ENCODE measurements around the gene DOK1. TPM values are rescaled to one million over a fixed set of nuclear protein-coding genes. Genes with fewer than 3 reads are reported as not detected.

DOK1 gene
- total RNA-seq, result 17.3 TPM

DNA sequence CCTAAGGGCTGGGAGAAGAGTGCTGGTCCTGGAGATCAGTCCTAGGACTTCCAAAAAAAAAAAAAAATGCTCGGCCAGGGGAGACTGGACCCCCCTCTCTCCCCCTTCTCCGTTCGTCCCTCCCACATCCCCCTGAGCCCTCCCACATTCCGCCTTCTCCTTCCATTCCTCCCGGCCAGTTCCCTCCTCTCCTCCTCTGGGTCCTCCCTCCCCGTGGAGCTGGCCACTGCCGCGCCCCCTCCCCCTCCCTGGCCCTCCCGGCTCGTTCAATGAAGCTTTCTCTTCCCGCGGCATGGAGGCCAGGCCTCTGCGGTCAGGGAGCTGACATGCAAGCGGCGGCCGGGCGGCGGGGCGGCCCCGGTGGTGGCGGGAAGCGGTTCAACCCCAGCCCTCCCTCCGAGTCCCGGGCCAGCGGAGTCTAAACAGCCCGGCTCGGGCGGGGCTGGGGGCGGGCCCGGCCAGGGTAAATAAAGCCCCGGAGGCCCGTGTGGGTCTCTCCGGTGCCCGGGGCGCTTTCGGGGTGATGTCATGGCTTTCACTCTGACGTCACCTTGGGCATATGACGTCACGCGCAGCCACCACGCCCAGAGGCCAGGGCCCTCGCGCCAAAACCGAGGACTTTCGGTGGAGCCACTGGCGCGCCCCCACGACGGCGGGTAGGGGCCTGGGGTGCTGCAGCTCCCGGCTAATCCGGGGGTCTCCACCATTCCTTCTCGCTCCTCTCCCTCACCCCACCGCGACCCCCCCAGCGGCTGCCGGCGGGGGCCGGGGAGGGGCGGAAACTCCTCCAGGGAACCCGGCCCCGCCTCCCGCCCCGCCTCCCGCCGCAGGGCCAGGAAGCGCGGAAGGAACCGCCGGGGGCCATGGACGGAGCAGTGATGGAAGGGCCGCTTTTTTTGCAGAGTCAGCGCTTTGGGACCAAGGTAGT, at the start of gene DOK1, which contains the start of gene LOXL3:
Gene DOK1, plus strand, starts transcription at position 829 of the 928 bp plus-strand sequence. Its CDS starts 35 bp downstream, at position 864.
Gene LOXL3, minus strand, starts transcription at position 51 of the 928 bp plus-strand sequence. CDS start 1,308 bp downstream, outside the sequence.
- DNase-seq (ENCODE audit: low spot score) (peak; percentile 94), ATAC-seq (peak; percentile 91)
- intact Hi-C loops (cut with DNase I), result no loop called here

DNA sequence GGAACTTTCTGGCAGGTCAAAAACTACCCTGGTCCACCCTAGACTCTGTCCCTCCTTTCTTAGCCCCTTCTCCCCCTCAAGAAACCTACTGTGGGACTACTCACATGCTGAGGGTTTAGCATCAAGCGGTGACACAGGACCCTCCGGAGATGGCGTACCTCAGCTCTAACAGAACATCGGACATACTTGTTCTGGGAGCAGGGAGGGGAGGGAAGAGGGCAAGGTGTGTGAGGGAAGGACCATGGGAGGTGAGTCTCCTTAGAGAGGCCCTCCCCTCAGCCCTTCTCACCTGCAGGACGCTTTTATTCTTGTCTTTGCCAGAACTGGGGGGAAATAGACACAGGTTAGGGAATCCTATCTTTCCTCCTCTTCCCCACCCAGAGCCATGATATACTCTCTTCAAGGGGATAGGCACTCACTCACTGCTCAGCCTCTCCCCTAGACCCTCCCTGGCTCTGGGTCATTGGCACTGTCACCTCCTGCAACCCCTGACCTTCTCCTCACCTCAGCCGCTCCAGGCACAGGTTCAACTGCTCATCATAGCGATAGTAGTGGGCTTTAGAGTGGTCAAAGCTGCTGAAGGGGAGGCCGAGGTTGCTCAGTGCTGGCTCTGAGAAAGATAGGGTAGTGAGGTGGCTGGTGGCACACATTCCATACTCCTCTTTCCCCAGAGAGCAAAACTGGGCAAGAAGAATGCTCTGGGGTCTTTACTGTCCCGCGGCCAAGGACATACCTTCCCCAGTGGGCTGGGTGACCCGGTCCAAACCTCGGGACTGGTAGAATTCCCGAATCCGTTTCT, 48.9 kb upstream of the DOK1 start:
- no peak for ATAC-seq
- no peak for DNase-seq (ENCODE audit: low spot score)
- intact Hi-C loops (cut with DNase I), result no loop called here

DNA sequence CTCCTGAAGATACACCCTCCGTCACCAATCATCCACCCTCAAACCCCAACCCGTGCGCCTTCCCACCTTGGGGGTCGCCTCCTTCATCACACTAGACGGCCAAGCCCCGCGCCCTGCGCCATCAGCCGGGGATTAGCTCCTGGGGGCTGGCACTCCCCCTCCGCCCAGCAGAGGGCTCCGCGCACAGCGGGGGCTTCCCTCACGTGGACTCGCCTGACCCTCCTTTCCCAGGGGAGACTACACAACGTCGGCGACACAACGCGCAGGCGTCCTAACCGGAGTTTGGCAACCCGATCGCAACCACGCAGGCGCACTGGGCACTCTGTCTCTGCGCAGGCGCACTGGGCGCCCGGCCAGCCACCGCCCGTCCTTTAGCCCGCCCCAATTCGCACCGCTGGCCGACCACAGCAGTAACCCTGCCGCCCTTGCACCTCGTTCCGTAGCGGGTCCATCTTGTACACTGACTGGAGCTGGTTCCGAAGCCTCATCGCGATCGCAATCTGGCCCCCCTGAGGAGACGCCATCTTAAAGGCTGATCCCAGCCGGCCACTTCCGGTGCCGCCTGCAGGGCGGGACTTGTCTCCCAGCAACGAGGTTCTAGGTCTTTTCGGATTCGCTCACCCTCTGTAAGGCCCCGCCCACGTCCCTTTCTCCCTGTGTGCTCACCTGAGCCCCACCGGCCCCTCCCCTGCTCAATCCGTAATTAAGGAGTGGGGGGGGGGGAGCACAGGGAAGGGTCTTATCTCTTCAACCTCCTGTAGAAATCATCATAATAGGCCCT, 47.2 kb upstream of the DOK1 start, which contains the start of gene PCGF1:
Gene PCGF1, minus strand, starts transcription at position 551 of the 781 bp plus-strand sequence. Its CDS starts 27 bp downstream, at position 524.
- DNase-seq (ENCODE audit: low spot score) (peak; percentile 100), ATAC-seq (peak; percentile 98)
- intact Hi-C loops (cut with DNase I), result no loop called here

DNA sequence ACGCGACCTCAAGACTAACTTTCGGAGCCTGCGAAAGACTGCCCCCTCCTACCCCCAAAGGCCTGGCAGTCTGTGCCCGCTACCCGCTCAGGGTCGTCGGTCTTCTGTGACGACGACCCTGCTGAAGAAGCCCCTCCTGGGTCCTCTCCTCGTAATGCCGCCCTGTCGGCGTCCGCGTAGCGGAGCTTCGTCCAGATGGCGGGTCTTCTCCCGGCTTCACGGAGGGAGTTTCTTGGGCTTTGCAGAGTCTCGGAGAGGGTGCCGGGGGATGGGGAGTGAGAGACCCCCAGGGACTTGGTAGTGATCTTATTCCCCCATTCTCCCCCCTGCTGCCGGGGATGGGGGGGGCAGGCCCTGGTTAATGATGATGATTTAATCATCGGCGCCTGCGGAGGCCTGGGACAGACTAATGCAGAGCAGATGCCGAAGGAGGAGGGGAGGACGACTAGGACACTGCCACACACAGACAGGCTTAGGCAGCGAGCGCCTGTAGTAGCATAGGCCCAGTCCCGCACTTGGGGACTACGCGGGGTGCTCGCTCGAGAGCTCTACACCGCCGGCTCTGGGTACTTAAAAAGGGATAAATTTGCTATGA, 46.5 kb upstream of the DOK1 start:
- ATAC-seq, result peak; percentile 28
- DNase-seq (ENCODE audit: low spot score), result peak; percentile 72
- intact Hi-C loops (cut with DNase I), result no loop called here

DNA sequence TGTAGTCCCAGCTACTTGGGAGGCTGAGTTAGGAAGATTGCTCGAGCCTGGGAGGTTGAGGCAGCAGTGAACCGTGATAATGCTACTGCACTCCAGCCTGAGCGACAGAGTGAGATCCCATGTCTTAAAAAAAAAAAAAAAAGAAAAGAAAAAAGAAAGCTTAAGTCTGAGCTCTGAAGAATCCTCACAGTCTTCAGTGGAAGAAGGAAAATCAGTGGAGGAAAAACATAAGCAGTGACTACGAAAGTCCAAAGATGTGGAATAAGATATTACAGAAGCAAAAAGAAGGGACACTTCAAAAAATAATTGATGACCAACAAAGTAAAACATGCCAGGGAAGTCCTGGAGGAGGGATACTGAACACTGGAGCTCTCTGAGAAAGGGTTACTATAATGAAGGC, 44.2 kb upstream of the DOK1 start:
- ATAC-seq (no peak), DNase-seq (ENCODE audit: low spot score) (no peak)
- intact Hi-C loops (cut with DNase I), result no loop called here

DNA sequence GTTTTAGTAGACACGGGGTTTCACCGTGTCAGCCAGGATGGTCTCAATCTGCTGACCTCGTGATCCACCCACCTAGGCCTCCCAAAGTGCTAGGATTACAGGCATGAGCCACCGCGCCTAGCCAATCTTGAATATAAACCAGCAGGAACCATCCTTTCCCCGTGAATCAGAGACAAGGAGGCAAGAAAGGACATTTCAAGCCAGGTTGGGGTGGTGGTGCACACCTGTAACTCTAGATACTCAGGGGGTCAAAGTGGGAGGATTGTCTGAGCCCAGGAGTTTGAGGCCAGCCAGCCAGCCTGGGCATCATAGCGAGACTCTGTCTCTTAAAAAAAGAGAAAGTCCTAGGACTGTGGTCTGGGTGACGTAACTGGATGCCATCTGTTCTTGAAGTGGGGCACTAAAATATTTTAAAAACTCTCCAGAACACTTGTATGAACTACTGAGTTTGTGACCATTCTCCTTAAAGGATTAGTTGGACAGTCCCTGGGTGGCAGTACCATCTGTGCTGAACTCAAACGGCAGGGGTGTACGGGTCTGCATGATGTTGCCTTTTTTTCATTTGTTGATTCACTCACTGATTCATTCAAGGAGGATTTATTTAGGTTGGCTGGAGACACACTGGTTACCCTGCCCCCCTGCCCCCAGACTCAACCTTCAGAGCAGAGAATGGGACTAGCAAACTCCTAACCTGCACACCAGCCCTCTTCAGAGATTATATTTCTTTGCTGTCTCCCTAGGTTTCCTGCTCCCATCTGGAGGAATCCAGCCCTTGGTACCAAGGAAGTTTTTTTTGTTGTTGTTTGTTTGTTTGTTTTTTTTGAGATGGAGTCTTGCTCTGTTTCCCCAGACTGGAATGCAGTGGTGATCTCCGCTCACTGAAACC, 43.2 kb upstream of the DOK1 start:
- DNase-seq (ENCODE audit: low spot score) (no peak), ATAC-seq (no peak)
- intact Hi-C loops (cut with DNase I), result no loop called here

DNA sequence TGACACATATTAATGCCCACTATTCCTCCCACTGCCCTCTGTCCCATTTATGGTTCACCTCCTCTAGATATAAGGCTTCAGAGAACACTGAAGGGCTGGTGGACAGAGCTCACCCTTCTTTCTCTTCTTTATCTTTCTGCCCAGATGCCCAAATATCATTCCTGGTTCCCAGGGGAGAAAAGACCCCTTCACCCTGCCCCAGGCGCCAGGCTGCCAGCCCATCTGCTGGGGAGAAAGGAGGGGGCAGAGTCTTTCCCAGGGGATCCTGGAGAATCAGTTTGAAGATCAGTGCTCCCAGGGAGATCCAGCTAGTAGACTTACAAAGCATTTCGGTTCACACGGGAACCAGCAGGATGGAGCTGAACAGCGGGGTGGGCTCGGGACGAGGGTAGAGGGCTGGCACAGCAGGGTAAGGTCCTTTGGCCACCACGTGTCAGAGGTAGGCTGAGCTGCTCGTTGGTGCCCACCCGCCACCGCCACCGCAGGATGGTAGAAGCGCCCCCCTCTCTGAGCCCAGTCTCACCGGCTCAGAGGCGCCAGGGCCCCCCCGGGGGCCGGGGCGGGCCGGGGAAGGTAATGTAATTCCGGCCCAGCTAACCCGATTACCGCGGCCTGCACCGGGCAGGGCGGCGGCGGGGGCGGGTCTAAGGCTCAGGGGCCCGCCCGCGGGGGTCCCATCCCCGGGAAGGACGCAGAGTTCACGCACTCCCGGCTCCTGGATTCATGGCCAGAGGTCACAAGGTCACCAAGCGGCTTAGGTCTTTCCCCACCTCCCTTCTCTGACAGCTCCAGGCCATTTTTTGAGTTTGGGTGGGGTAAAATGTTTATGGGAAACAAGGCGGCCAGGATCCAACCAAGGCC, 41.5 kb upstream of the DOK1 start:
- DNase-seq (ENCODE audit: low spot score) (no peak), ATAC-seq (no peak)
- intact Hi-C loops (cut with DNase I), result no loop called here

DNA sequence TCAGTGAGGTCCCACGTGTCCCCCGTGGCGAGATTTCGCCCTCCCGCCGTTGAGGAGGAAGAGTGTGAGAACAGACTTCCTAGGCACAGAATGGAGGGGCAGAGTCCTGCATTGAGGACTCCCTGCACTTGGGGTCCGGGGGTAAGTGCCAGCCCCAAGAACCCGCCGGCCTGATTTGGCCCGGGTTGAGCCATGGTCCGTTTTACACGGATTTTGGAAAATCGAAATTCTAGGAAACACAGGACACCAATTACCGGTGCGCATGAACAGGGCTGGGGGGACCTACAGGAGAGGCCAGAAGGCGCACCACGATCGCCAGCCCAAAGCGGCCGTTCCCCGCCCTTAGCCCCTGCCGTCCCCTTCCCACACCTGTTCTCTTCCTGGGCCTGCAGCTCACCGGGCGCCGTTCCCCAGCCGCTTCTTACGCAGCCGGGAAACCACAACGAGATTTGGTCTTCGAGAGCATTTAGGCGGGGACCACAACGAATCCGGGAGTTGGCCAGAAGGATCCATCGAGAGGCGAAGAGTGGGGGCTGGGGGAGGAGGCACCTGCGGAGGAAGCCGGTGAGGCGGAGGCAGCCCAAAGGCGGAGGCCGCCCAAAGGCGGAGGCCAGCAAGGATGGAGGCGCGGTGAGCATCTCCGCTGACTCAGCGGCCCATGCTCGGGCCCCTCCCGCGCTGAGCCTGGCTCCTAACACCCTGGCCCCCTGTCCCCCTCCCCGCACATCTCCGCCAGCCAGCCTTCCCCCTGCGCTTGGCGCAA, 40.7 kb upstream of the DOK1 start:
- ATAC-seq (no peak), DNase-seq (ENCODE audit: low spot score) (no peak)
- intact Hi-C loops (cut with DNase I), result no loop called here

DNA sequence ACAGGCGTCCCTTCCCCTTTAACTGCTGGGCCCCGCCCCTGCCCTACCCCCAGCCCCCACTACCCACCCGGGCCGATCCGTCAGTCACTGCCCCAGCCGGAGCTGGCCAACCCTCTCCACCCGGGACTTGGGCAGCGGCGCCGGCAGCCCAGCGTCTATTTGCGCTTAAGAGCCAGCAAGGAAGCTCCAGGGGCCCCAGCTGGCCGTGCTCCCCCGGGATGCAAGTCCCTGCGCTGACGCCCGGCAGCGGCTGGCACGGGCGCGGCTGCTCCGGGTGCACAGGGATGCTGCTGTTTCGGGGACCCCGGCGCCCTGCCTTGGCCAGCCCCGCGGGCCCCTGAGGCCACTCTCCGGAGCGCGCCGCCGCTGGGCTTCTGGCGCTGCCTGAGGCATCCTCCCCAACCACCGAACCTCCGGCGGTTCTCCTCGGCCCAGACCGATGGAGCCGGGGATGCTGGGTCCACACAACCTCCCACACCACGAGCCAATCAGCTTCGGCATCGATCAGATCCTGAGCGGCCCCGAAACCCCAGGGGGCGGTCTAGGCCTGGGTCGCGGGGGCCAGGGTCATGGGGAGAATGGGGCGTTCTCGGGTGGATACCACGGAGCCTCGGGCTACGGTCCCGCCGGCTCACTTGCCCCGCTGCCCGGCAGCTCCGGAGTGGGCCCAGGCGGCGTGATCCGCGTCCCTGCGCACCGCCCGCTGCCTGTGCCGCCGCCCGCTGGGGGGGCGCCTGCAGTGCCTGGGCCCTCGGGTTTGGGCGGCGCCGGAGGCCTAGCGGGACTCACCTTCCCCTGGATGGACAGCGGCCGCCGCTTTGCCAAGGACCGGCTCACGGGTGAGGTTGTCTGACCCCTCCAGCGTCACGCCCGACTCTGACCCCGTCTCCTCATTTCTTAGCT, 39.9 kb upstream of the DOK1 start, which contains the start of gene TLX2:
Gene TLX2, plus strand, starts transcription at position 83 of the 903 bp plus-strand sequence. Its CDS starts 357 bp downstream, at position 440.
- intact Hi-C loops (cut with DNase I), result no loop called here
- no peak for DNase-seq (ENCODE audit: low spot score)
- no peak for ATAC-seq

DNA sequence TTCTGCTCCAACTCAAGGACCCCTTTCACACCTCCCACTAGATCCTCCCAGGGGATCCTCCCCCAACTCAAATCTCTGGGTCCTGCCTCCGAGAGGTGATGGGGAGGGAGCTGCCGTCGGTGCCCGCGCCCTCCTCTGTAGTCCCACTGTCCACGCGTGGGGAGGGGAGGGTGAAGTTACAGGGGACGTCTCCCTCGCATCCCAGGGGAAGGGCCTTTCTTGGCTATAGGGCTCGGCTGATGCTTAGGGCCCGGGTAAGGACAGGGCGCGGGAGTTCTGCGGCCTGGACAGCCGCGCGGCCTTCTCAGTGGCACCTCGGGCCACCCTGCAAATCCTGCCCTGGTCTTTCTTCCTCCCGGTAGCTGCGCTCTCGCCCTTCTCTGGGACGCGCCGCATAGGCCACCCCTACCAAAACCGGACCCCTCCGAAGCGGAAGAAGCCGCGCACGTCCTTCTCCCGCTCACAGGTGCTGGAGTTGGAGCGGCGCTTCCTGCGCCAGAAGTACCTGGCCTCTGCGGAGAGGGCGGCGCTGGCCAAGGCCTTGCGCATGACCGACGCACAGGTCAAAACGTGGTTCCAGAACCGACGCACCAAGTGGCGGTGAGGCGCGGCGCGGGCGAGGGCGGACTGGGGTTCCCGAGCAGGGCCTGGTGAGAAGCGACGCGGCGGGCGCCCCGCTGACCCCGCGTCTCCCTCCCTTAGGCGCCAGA, 39.1 kb upstream of the DOK1 start:
- ATAC-seq (no peak), DNase-seq (ENCODE audit: low spot score) (no peak)
- intact Hi-C loops (cut with DNase I), result no loop called here

DNA sequence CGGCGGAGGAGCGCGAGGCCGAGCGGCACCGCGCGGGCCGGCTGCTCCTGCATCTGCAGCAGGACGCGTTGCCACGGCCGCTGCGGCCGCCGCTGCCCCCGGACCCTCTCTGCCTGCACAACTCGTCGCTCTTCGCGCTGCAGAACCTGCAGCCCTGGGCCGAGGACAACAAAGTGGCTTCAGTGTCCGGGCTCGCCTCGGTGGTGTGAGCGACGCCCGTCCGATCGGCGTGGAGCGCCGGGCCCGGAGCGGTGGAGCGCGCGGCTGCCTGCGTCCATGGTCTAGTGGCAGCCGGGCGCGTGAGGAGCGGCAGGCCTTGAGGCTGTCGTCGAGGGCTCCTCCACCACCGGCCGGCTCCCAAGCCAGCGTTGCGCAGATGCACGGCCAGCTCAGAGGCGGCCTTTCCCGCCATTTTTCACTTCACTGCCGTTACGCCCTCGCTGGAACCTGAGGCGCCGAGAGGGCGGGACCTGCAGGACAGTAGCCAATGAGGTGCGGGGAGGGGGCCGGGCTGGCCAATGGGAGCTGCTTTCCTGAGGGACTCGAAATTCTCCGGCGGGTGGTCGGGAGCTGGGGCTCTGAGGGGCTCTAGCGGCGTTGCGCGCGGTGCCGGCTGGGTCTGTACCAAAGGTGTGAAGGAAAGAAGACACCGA, 38.4 kb upstream of the DOK1 start:
- peak; percentile 77 for DNase-seq (ENCODE audit: low spot score)

DNA sequence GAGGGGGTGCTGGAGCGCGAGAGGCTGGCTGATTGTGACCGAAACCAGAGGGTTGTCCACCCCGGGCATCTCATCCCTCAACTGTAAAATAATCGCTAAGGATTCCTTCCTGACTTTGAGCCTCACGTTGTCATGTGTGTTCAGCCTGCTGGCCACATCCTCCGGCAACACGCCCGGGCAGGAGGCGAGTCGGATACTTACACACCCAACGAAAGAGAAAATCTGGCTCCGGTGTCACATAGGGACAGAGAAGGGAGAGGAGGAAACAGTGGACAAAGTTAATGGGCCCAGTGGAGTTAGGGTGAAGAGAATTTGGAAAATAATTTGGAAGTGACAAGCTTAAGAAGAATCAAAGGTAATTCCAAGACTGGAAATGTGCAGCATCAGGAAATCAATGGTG, 37.9 kb upstream of the DOK1 start:
- ATAC-seq (no peak), DNase-seq (ENCODE audit: low spot score) (no peak)

More for the DNA sequence above, 38.4 kb upstream of the DOK1 start:
- intact Hi-C loops (cut with DNase I), result no loop called here
- peak; percentile 72 for ATAC-seq

DNA sequence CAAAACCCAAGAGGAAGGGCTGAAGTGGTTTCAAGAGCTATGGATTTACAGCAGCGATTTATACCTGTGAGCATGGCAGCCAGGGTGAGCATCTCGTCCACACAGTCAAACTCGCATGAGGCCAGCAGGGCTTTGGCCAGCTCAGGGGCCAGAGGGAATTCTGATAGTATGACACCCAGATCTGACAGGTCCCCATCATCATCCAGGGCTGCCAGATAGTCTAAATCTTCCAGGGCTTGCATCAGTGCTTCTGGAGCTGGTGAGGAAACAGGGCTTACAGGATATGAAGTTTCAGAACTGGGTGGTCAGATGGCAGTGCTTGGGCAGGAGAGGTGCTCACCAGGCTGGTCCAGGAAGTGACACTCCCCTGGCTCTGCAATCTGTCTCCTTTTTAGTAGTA, 32.0 kb upstream of the DOK1 start:
- ATAC-seq (no peak), DNase-seq (ENCODE audit: low spot score) (no peak)
- intact Hi-C loops (cut with DNase I), result no loop called here

More for the DNA sequence above, 37.9 kb upstream of the DOK1 start:
- intact Hi-C loops (cut with DNase I), result no loop called here

DNA sequence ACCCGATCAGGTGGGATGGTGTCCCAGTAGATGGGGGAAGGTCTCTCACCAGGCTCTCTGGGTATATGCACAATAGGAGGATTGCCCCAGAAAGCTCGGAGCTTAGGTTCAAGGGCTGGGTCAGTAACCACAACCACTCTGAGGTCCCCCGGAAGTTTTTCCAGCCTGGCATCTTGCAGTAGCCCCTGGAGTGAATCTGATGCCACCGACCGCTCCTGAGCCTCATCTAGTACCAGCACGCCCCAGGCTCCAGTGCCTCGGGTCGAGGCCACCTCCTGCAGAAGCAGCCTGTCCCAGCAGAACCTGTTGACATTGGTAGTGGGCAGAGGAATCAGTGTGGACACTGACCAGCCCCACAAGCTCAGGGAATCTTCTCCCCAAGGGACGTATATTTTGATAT, 30.5 kb upstream of the DOK1 start:
- no peak for DNase-seq (ENCODE audit: low spot score)
- intact Hi-C loops (cut with DNase I), result no loop called here
- no peak for ATAC-seq
